GM18519 (cell line): ENCODE data around the gene ZDHHC17.

Source experiments
- ATAC-seq: cut with Tn5 transposase; IDR thresholded peaks from one replicate; pipeline ENCODE4 v1.9.1; 2021; ENCODE audit warnings: mild to moderate bottlenecking, moderate library complexity; ENCODE audit not compliant: unreplicated experiment, low FRiP score

ZDHHC17 gene

GRCh38 chr12:76899522-76899921 is 135.6 kb downstream of the ZDHHC17 start:
- no peak for ATAC-seq

- no peak for ATAC-seq
These were observed 137.9 kb downstream of the ZDHHC17 start for GRCh38 chr12:76901628-76902380.
